WTC11 (cell line): ENCODE measurements around the gene CERS1. TPM values are rescaled to one million over a fixed set of nuclear protein-coding genes. Genes with fewer than 3 reads are reported as not detected.

Experiments used
- ATAC-seq: fragments of 200-7000 bp; cut with Tn5 transposase; 2 replicates; pipeline ENCODE4 v1.10.0; 2021; ENCODE audit warnings: mild to moderate bottlenecking, moderate library complexity
- CTCF ChIA-PET: fragments of 300-600 bp; sonication (Branson Sonifier 250); formaldehyde crosslinking; loops from one replicate; lab custom pipeline; 2021; ENCODE audit warnings: antibody characterized with exemption; lab: Charles Lee
- POLR2A ChIA-PET: fragments of 350-600 bp; sonication (Branson Sonifier 250); formaldehyde crosslinking; loops from one replicate; lab custom pipeline; 2021; ENCODE audit warnings: antibody characterized with exemption; lab: Charles Lee
- DNase-seq: peaks from one replicate; pipeline ENCODE4 v3.0.0; 2021; ENCODE audit warnings: low spot score
- H3K27ac Mint-ChIP-seq: 2 replicates; pipeline ENCODE4 v1.8.0; 2021; ENCODE audit warnings: mixed read lengths
- H3K27me3 Mint-ChIP-seq: 2 replicates; pipeline ENCODE4 v1.8.0; 2021; ENCODE audit warnings: low read depth, mild to moderate bottlenecking, moderate library complexity, mixed read lengths
- H3K36me3 Mint-ChIP-seq: 2 replicates; pipeline ENCODE4 v1.8.0; 2021; ENCODE audit warnings: mixed read lengths
- H3K4me1 Mint-ChIP-seq: 2 replicates; pipeline ENCODE4 v1.8.0; 2022; ENCODE audit warnings: mixed read lengths
- H3K4me3 Mint-ChIP-seq: 2 replicates; pipeline ENCODE4 v1.8.0; 2021; ENCODE audit warnings: mild to moderate bottlenecking, moderate library complexity, mixed read lengths
- H3K9me3 Mint-ChIP-seq: 2 replicates; pipeline ENCODE4 v1.8.0; 2021; ENCODE audit warnings: mixed read lengths
- ATF3 ChIP-seq: sonication (generic); formaldehyde crosslinking; conservative IDR thresholded peaks from 2 replicates; pipeline ENCODE4 v1.8.1; 2022; ENCODE audit warnings: mild to moderate bottlenecking, missing genetic modification reagents
- CBFB ChIP-seq: sonication (generic); formaldehyde crosslinking; IDR thresholded peaks from 2 replicates; pipeline ENCODE4 v1.8.1; 2022; ENCODE audit warnings: mild to moderate bottlenecking, low read depth, missing genetic modification reagents
- E2F4 ChIP-seq: sonication (generic); formaldehyde crosslinking; IDR thresholded peaks from 2 replicates; pipeline ENCODE4 v1.8.1; 2022; ENCODE audit warnings: low read depth, mild to moderate bottlenecking, moderate library complexity, missing genetic modification reagents, borderline replicate concordance
- EMX1 ChIP-seq: fragments of 250-450 bp; sonication (Bioruptor Pico); IDR thresholded peaks from 2 replicates; pipeline ENCODE4 v1.8.0; 2021; ENCODE audit warnings: mild to moderate bottlenecking
- HMGXB4 ChIP-seq: sonication (generic); formaldehyde crosslinking; IDR thresholded peaks from 2 replicates; pipeline ENCODE4 v1.8.1; 2023; ENCODE audit warnings: mild to moderate bottlenecking, moderate library complexity, missing genetic modification reagents
- JUN ChIP-seq: sonication (generic); formaldehyde crosslinking; IDR thresholded peaks from 2 replicates; pipeline ENCODE4 v1.8.0; 2023; ENCODE audit warnings: mild to moderate bottlenecking, missing genetic modification reagents
- MYBL2 ChIP-seq: sonication (generic); formaldehyde crosslinking; IDR thresholded peaks from 2 replicates; pipeline ENCODE4 v1.8.1; 2023; ENCODE audit warnings: mild to moderate bottlenecking, moderate library complexity, missing genetic modification reagents
- NFE2L1 ChIP-seq: sonication (generic); formaldehyde crosslinking; IDR thresholded peaks from 2 replicates; pipeline ENCODE4 v1.8.1; 2023; ENCODE audit warnings: missing genetic modification reagents
- NFYB ChIP-seq: sonication (generic); formaldehyde crosslinking; conservative IDR thresholded peaks from 2 replicates; pipeline ENCODE4 v1.8.0; 2022; ENCODE audit warnings: low read depth, missing genetic modification reagents
- SP1 ChIP-seq: sonication (generic); formaldehyde crosslinking; conservative IDR thresholded peaks from 2 replicates; pipeline ENCODE4 v1.8.1; 2022; ENCODE audit warnings: missing genetic modification reagents
- ZNF532 ChIP-seq: fragments of 250-450 bp; sonication (Bioruptor Pico); IDR thresholded peaks from 2 replicates; pipeline ENCODE4 v1.9.0; 2021; ENCODE audit warnings: mild to moderate bottlenecking, borderline replicate concordance
- ZNF671 ChIP-seq: fragments of 250-450 bp; sonication (Bioruptor Pico); IDR thresholded peaks from 2 replicates; pipeline ENCODE4 v1.8.0; 2021; ENCODE audit warnings: mild to moderate bottlenecking
- total RNA-seq: library from RNA; stranded (reverse); gene quantifications from 3 replicates; pipeline ENCODE4 v1.2.3, GENCODE V29; 2021
- TF ChIP-seq, protein P1 (sequence below): sonication (generic); formaldehyde crosslinking; IDR thresholded peaks from 2 replicates; pipeline ENCODE4 v1.8.0; 2022; ENCODE audit warnings: missing genetic modification reagents
- TF ChIP-seq, protein P2 (sequence below): sonication (generic); formaldehyde crosslinking; conservative IDR thresholded peaks from 2 replicates; pipeline ENCODE4 v1.8.1; 2023; ENCODE audit warnings: mild to moderate bottlenecking, low read depth, missing genetic modification reagents, moderate library complexity

Gene CERS1
- total RNA-seq, 1 experiment from 2014 or later: 14.7 TPM

GRCh38 chr19:18899624-18900560, 3.9 kb upstream of the CERS1 start:
- H3K27me3 Mint-ChIP-seq: peaks cover 16% of the 10 kb centered on the region
- H3K4me1 Mint-ChIP-seq: no peaks in the 10 kb centered on the region
- DNase-seq: no peak
- peaks cover 5% of the 10 kb centered on the region; the same call in 1 of the 2 replicates for H3K36me3 Mint-ChIP-seq
- no peak for ATAC-seq
- POLR2A ChIA-PET: no interaction called here
- CTCF ChIA-PET: interaction anchor here (0.5 to 1.3 kb wide), 3 partner anchors 34 to 337 kb away, joined by 3 to 4 read pairs (median 3); no protein-coding TSS in a partner anchor
- H3K27ac Mint-ChIP-seq: no peak overlapping the region
- TF ChIP-seq ZNF671 (CRISPR knock-in tag) (no peak), HMGXB4 (no peak), ATF3 (CRISPR knock-in tag) (no peak), SP1 (CRISPR knock-in tag) (no peak), CBFB (no peak), NFE2L1 (CRISPR knock-in tag) (no peak), NFYB (CRISPR knock-in tag) (no peak), JUN (CRISPR knock-in tag) (no peak)
- TF ChIP-seq, protein P1, sequence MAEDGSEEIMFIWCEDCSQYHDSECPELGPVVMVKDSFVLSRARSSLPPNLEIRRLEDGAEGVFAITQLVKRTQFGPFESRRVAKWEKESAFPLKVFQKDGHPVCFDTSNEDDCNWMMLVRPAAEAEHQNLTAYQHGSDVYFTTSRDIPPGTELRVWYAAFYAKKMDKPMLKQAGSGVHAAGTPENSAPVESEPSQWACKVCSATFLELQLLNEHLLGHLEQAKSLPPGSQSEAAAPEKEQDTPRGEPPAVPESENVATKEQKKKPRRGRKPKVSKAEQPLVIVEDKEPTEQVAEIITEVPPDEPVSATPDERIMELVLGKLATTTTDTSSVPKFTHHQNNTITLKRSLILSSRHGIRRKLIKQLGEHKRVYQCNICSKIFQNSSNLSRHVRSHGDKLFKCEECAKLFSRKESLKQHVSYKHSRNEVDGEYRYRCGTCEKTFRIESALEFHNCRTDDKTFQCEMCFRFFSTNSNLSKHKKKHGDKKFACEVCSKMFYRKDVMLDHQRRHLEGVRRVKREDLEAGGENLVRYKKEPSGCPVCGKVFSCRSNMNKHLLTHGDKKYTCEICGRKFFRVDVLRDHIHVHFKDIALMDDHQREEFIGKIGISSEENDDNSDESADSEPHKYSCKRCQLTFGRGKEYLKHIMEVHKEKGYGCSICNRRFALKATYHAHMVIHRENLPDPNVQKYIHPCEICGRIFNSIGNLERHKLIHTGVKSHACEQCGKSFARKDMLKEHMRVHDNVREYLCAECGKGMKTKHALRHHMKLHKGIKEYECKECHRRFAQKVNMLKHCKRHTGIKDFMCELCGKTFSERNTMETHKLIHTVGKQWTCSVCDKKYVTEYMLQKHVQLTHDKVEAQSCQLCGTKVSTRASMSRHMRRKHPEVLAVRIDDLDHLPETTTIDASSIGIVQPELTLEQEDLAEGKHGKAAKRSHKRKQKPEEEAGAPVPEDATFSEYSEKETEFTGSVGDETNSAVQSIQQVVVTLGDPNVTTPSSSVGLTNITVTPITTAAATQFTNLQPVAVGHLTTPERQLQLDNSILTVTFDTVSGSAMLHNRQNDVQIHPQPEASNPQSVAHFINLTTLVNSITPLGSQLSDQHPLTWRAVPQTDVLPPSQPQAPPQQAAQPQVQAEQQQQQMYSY (CRISPR knock-in tag): no peak
- no peaks in the 10 kb centered on the region for H3K9me3 Mint-ChIP-seq
- no peak overlapping the region for H3K4me3 Mint-ChIP-seq

DNA sequence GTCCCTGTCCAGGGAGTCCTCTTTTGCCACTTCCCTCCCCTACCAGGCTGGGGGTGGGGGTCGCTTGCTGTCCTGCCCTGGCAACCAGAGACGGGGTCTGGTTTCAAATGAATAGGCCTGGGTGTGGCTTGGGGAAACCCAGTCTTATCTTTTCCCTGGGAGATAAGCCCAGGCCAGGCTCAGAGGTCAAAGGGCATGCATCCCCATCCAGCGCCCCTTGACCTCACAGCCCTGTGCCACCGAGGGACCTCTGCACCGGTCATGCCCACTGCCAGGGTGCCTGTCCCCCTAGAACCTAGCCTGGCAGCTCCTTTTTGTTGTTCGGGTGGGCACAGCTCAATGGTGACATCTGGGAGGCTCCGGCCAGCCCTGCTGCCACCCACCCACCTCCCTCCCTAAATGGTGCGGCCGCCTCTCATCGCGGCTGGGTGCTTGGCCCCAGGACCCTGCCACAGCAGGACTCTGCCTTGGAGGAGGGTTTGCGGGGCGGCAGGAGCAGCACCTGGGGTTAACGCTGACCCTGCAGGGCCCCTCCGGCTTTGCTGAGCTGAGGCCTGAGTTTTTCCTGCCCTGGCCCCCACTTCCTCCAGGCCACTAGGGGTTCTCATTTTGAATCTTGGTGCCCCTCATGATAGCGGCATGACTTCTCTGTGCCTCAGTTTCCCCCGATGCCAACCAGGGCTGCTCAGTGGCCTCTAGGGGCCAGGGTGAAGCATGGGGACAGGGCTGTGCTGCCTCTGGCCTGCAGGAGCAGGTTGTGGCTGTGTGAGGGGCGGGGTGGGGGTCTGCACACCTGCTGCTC, 2.9 kb upstream of the CERS1 start:
- no peak overlapping the region for H3K4me3 Mint-ChIP-seq
- H3K4me1 Mint-ChIP-seq: no peaks in the 10 kb centered on the region
- H3K27ac Mint-ChIP-seq: no peak overlapping the region
- H3K27me3 Mint-ChIP-seq: peaks cover 16% of the 10 kb centered on the region
- no peak for DNase-seq
- ATAC-seq: no peak
- peaks cover 5% of the 10 kb centered on the region; the same call in 1 of the 2 replicates for H3K36me3 Mint-ChIP-seq
- ChIA-PET POLR2A (interaction anchor here (0.6 kb wide), 1 partner anchor 88 kb away, joined by 4 read pairs; no protein-coding TSS in a partner anchor), CTCF (interaction anchor here (0.6 to 1.5 kb wide), 4 partner anchors 33 to 97 kb away, joined by 3 to 4 read pairs (median 3); no protein-coding TSS in a partner anchor)
- H3K9me3 Mint-ChIP-seq: no peaks in the 10 kb centered on the region
- TF ChIP-seq, protein P2, sequence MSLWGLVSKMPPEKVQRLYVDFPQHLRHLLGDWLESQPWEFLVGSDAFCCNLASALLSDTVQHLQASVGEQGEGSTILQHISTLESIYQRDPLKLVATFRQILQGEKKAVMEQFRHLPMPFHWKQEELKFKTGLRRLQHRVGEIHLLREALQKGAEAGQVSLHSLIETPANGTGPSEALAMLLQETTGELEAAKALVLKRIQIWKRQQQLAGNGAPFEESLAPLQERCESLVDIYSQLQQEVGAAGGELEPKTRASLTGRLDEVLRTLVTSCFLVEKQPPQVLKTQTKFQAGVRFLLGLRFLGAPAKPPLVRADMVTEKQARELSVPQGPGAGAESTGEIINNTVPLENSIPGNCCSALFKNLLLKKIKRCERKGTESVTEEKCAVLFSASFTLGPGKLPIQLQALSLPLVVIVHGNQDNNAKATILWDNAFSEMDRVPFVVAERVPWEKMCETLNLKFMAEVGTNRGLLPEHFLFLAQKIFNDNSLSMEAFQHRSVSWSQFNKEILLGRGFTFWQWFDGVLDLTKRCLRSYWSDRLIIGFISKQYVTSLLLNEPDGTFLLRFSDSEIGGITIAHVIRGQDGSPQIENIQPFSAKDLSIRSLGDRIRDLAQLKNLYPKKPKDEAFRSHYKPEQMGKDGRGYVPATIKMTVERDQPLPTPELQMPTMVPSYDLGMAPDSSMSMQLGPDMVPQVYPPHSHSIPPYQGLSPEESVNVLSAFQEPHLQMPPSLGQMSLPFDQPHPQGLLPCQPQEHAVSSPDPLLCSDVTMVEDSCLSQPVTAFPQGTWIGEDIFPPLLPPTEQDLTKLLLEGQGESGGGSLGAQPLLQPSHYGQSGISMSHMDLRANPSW: no peak
- TF ChIP-seq HMGXB4 (no peak), E2F4 (CRISPR knock-in tag) (no peak), CBFB (no peak), ZNF532 (CRISPR knock-in tag) (no peak), EMX1 (no peak), MYBL2 (CRISPR knock-in tag) (no peak)
